HG03103 (cell line): ENCODE data around the gene DOCK6.
A peak's percentile ranks its signal among the peaks of the same experiment; 100 is the strongest.

Experiments used
- ATAC-seq: cut with Tn5 transposase; IDR thresholded peaks from one replicate; pipeline ENCODE4 v1.9.1; 2021; ENCODE audit warnings: low read depth; ENCODE audit not compliant: unreplicated experiment

Gene DOCK6, protein sequence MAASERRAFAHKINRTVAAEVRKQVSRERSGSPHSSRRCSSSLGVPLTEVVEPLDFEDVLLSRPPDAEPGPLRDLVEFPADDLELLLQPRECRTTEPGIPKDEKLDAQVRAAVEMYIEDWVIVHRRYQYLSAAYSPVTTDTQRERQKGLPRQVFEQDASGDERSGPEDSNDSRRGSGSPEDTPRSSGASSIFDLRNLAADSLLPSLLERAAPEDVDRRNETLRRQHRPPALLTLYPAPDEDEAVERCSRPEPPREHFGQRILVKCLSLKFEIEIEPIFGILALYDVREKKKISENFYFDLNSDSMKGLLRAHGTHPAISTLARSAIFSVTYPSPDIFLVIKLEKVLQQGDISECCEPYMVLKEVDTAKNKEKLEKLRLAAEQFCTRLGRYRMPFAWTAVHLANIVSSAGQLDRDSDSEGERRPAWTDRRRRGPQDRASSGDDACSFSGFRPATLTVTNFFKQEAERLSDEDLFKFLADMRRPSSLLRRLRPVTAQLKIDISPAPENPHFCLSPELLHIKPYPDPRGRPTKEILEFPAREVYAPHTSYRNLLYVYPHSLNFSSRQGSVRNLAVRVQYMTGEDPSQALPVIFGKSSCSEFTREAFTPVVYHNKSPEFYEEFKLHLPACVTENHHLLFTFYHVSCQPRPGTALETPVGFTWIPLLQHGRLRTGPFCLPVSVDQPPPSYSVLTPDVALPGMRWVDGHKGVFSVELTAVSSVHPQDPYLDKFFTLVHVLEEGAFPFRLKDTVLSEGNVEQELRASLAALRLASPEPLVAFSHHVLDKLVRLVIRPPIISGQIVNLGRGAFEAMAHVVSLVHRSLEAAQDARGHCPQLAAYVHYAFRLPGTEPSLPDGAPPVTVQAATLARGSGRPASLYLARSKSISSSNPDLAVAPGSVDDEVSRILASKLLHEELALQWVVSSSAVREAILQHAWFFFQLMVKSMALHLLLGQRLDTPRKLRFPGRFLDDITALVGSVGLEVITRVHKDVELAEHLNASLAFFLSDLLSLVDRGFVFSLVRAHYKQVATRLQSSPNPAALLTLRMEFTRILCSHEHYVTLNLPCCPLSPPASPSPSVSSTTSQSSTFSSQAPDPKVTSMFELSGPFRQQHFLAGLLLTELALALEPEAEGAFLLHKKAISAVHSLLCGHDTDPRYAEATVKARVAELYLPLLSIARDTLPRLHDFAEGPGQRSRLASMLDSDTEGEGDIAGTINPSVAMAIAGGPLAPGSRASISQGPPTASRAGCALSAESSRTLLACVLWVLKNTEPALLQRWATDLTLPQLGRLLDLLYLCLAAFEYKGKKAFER (N-terminal part only)

DNA sequence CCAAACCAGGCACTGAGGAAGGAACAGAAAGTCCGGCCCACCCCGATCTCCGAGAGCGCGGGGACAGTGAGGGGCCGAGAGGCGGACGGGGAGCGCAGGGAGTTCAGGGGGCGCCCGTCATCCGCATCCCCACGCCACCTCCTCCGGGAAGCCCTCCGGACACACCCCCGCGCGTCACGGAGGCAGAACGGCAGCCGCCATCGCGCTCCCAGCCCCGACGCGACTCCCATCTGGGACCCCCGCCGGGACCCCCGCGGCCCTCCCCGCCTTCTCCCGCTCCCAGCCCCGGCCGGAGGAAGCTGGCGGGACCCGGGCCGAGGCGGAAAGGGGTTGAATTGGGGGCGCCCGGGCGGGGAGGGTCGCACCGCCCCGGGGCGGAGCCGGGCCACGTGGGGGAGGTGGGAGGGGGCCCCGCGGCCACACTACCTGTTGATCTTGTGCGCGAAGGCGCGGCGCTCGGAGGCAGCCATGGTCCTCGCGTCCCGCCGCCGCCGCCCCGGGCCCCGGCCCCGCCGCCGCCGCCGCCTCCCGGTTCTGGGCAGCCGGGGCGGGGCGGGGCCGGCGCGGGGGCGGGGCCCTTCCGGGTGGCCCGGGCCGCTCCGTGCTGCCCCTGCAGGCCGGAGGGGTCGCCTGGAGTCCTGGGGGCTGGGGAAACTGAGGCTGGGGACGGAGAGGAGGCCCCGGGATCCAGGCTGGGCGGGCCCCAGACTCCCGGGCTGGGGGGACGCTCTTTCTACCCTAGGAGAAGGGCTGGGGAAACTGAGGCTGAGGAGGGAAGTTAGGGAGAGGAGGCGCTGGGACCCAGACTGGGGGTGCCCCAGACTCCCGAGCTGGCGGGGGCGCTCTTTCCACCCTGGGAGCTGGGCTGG is at the start of gene DOCK6:
DOCK6 (minus strand) TSS at position 554 of the 869 bp plus-strand sequence; CDS start at position 470, 84 bp downstream.
- ATAC-seq = no peak

DNA sequence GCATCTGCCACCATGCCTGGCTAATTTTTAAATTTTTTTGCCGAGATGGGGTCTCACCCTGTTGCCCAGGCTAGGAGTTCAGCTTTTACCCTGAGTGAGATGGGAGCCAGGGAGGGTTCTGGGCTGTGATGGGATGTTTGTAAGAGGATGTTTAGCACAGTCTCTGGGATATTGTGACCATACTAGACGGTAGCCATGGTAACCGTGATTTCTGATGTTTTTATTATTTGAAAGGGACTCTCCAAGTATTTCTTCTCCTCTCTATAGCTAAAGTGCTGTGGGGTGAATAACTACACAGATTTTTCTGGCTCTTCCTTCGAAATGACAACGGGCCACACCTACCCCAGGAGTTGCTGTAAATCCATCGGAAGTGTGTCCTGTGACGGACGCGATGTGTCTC is 44.0 kb upstream of the DOCK6 start:
- ATAC-seq = no peak

DNA sequence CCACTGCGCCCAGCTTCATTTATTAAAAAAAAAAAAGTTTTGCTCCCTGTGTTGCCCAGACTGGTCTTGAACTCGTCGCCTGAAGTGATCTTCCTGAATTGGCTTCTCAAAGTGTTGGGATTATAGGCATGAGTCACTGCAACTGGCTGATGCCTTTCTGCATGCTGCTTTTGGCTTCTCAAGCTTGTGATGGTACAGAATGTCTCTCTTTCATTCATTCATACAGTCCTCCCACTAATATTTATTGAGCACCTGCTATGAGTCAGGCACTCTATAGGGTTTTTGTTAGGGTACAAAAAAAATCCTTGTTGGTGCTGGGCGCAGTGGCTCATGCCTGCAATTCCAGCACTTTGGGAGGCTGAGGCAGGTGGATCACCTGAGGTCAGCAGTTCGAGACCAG is 42.6 kb upstream of the DOCK6 start:
- no peak for ATAC-seq

DNA sequence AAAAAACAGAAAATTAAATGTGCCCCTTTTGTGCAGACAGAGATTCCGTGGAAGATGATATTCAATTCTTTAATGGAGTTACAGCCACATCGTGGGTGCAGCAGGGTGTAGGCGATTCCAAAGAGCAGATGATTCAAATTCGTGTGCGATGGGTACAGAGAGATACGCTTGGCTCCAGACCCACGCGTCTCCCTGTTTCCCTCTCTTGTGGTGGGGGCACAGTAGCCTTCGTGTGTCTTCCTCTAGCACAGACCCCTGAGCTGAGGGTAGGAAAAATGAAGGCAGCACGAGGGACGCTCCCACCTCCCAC is 38.4 kb upstream of the DOCK6 start:
- no peak for ATAC-seq

DNA sequence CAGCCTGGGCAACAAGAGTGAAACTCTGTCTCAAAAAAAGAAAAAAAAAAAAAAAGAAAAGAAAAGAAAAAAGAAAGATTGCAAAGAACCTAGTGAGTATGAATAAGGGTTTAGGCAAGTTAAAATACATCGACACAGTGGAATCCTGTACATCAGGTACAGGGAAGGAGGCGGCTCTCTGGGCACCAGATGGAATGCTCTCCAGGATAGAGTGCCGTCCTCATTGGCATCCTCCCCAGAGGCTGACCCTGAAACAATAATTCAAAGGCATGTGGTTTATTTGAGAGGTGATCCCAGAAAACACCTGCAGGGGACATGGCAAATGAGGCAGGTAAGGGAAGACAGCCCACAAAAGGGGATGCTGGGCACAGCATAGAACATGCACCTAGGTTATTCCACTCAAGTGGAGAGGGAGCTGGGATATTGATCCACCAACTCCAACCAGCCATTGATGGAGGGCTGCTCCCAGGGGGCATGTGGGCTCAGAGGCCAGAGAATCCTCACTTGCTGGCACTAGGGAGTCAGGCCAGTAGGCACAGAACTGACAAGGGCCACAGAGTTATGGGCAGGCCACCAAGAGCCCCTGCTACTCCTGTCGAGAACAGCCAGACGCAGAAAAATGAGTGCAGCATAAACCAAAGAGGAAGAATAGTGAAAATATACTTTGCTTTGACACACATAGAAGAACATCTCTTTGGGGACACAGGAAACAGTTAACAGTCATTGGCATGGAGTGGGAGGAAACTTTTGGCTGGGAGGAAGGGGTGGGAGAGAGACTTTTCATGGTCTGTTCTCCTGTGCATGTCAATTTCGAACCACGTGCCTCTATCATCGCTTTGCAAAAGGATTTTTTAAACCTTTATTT is 37.9 kb upstream of the DOCK6 start:
- ATAC-seq = no peak

DNA sequence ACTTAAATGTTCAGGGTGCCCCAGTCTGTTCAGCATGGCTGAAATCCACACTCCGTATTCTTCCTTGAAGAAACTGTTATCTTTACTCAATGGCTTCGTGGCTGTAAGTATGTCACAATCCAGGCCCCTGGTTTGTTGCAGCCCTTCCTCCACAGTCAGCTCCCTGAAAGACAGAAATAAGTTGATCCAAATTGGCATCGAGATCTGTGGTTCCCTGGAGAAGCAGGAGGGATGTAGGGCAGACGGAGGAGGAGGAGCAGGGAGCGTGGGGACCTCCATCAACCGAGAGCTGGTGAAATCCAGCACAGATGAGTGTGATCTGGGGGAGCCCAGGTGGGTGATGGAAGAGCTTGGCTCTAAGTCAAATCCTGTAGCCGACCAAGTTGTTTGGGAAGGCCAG is 33.9 kb upstream of the DOCK6 start:
- ATAC-seq = no peak

DNA sequence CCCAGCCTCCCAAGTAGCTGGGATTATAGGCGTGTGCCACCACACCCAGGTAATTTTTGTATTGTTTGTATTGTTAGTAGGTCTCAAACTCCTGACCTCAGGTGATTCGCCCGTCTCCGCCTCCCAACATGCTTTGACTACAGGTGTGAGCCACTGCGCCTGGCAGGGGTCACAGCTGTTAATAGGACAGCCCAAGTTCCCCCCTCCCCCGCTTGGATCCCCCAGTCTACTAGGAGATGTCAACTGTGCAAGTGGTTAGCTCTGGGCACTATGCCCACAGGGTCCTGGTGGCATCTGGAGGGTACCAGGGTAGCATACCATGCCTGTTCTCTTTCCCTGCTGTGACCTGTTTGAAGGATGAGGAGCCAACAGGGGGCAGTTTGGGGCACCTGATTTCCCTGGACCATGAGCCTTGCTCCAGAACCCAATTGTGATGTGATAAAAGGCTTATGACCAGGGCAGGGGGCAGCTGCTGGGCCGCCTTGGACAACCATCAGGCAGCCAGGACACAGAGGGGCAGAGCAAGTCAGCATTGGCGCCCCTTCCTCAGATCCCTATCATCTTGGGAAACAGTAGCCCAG is 33.4 kb upstream of the DOCK6 start, which contains the start of gene TSPAN16:
TSPAN16 (plus strand) TSS at position 496 of the 581 bp plus-strand sequence. CDS start 138 bp downstream, outside the sequence.
- ATAC-seq = no peak

DNA sequence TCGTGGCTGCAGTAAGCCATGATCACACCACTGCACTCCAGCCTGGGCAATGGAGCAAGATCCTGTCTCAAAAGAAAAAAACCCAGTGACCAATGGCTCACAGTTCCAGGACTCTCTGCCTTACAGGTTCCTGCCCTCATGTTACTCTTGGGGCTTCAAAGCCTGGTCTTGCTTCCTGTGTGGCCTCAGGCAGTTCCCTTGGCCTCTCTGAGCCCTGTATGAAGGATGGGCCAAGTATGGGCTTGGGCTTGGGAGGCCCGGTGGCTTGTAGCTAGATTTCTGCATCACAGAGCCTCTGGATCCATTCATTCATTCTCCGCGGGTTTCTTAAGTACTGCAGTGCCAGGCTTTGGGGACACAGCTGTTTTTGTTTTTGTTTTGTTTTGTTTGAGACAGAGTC is 32.9 kb upstream of the DOCK6 start:
- no peak for ATAC-seq

DNA sequence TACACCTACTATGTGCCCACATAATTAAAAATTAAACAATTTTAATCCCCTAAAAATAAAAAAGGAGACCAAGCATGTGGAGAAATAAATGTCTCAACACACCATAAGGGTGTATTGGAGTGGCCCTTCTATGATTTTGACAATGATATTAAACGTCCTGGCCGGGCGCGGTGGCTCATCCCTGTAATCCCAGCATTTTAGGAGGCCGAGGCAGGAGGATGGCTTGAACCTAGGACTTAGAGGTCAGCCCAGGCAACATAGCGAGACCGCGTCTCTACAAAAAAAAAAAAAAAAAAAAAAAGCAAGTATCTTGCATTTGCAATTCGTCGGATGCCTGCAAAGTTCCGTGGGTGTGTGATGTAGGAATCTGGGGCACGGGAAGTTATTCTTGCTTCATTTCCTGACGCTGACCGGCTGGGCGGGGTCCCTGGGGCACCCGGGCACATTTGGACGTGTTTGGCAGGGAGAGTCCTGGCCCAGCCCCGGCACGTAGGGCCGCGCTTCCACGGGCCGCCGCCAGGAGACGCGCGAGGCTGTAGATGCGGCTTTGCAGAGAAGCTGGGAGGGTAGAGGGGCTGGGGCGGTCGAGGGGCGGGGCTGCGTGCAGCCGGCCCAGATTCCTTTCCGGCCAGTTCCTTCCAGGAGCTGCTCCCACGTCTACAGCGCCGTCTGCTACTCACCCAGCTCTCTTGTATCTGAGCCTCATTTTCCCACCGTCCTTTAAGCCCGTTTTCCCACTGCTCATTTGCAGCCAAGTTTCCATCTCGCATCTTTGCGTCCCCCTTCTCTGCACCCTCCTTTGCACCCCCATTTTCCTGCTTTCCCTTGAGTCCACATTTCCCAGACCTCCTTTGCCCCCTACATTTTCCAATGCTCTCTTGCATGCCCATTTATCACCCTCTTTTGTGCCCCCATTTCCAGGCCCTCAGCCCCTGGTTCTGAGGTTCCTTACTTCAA is 31.4 kb upstream of the DOCK6 start:
- ATAC-seq = peak; percentile 52

DNA sequence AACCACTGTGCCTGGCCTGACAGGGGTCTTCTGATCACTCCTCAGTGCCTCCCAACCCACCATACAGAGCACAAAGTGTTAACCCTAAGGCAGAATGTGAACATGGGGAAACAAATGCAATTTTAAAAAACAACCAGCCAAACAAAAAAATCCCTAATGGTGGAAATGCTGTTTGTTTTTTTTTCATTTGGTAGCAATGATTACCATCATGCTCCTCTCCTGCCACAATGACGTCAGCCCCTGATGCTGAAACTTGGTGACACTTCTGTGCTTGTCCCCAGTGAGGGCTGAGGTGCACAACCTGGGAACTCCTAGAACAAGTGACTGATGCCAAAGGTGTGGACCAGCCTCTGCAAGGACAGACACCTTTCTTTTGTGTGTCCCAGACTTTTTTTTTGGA is 29.7 kb upstream of the DOCK6 start:
- no peak for ATAC-seq

DNA sequence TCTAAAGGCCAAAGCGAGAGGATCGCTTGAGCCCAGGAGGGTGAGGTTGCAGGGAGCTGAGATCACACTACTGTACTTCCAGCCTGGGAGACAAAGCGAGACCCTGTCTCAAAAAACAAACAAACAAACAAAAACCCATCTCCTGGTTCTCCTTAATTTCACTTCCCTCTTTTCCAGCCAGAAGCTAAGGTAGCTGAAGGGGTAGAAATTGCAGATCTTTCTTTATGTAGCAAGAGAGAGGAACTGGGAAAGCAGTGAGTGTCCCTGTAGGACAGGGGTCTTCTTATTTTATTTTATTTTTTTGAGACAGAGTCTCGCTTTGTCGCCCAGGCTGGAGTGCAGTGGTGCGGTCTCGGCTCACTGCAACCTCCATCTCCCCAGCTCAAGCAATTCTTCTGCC is 29.1 kb upstream of the DOCK6 start:
- no peak for ATAC-seq

DNA sequence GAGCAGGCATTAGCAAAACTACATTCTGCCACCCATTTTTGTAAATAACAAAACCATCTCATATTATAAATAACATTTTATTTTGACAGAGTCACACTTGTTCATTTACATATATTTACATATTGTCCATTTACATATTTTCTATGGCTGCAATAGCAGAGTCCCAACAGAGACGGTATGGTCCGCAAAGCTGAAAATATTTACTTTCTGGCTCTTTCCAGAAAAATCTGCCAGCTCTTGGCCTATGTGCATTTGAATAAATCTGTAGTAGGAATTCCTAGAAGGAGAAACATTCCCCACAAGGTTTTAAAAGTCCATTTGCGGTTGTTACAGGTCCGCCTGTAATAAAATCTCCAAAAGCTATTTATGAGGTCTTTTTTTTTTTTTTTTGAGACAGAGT is 27.9 kb upstream of the DOCK6 start:
- no peak for ATAC-seq

DNA sequence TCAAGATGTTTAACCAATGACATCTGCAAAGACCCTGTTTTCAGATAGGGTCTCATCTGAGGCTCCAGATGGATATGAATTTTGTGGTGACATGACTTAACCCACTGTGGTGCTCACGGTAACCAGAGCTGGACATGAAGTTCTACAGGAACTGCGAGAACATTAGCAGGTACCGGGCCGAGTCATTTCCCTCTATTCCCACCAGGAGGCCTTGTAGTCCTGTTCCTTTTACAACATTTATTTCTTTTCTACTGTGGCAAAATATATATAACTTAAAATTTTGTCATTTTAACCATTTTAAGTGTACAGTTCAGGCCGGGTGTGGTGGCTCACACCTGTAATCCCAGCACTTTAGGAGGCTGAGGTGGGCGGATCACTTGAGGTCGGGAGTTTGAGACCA is 26.0 kb upstream of the DOCK6 start:
- ATAC-seq = no peak

DNA sequence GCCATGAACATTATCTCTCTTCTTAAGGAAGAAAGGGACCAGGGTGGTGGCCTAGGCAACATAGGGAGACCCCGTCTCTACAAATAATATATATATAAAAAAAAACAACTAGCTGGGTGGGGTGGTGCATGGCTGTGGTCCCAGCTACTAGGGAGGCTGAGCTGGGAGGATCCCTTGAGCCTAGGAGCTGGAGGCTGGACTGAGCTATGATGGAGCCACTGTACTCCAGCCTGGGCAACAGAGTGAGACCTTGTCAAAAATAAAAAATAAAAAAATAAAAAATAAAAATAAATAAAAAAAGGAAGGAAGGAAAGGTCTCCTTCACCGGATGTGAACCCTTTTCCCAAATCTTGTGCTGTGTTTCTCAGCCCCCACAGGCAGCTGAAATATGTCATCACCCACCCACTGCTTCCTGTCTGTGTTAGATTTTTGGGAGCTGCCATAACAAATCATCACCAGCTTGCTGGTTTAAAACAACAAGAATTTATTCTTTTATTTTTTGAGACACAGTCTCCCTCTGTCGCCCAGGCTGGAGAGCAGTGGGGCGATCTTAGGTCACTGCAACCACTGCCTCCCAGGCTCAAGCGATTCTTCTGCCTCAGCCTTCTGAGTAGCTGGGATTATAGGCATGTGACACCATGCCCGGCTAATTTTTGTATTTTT is 24.1 kb upstream of the DOCK6 start:
- ATAC-seq = no peak

DNA sequence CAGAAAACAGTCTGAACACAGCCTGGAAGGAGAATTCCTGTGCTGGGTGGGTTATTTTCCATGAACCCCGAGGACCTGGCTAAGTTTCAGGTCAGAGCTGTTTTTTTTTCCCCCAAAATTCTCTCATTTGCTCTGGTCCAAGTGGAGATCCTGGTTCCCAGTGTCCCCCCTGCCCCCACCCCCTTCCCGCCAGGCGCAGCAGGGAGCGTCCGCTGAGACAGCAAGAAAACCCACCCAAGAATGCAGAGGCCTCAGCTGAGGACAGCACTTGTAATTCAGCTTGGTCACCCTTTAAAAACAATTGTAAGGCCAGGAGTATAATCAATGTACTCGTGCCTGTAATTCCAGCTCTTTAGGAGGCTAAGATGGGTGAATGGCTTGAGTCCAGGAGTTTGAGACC is 22.2 kb upstream of the DOCK6 start:
- ATAC-seq = no peak

DNA sequence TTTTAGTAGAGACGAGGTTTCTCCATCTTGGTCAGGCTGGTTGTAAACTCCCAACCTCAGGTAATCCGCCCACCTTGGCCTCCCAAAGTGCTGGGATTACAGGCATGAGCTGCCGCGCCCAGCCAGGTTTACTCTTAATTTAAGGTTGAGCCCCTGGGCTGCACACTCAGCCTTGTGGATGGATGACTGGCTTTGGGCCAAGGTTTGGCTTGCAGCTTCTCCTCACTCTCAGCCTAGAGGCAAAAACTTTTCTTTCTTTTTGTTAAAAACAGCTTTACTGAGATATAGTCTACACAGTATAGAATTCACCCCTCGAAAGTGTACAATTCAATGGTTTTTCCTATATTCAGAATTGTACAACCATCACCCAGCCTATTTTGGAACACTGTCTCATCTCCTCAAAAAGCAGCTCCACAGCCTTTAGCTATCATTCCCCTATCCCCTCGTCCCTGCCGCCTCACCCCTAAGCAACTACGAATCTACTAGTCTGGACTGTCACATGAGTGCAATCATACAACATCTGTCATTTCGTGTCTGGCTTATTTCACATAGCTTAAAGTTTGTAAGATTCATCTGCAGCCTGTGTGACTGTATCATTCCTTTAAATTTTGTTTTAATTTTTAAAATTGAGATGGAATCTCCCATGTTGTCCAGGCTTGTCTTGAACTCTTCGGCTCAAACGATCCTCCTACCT is 19.2 kb upstream of the DOCK6 start:
- ATAC-seq = no peak
